MM.1S (cell line): ENCODE measurements around the gene NYAP2.

ENCODE experiments used
- DNase-seq: peaks from one replicate; pipeline ENCODE4 v3.0.0-alpha.2; 2015
- H2AFZ ChIP-seq: fragments of 300-600 bp; sonication (generic); 2 replicates; pipeline ENCODE4 v1.6.0; 2016; ENCODE audit warnings: antibody characterized with exemption, low read length
- H3F3A ChIP-seq: fragments of 300-600 bp; sonication (generic); 2 replicates; pipeline ENCODE4 v1.6.1; 2016; ENCODE audit warnings: mild to moderate bottlenecking, antibody characterized with exemption, low read length, moderate library complexity, mixed read lengths; ENCODE audit not compliant: insufficient read depth
- H3K27ac ChIP-seq: fragments of 300-600 bp; sonication (generic); 2 replicates; pipeline ENCODE4 v1.5.1; 2016; ENCODE audit warnings: mild to moderate bottlenecking, low read length
- H3K27me3 ChIP-seq: fragments of 300-600 bp; sonication (generic); replicated peaks from 2 replicates; pipeline ENCODE4 v1.6.0; 2016; ENCODE audit warnings: low read length; ENCODE audit not compliant: insufficient read depth
- H3K36me3 ChIP-seq: fragments of 300-600 bp; sonication (generic); replicated peaks from 2 replicates; pipeline ENCODE4 v1.6.1; 2016; ENCODE audit warnings: mild to moderate bottlenecking, low read length, mixed read lengths; ENCODE audit not compliant: insufficient read depth
- H3K4me1 ChIP-seq: fragments of 300-600 bp; sonication (generic); 2 replicates; pipeline ENCODE4 v1.6.1; 2016; ENCODE audit warnings: low read length, mixed read lengths
- H3K4me2 ChIP-seq: fragments of 300-600 bp; sonication (generic); 2 replicates; pipeline ENCODE4 v1.6.0; 2016; ENCODE audit warnings: low read depth, low read length
- H3K4me3 ChIP-seq: fragments of 300-600 bp; sonication (generic); 2 replicates; pipeline ENCODE4 v1.5.1; 2016; ENCODE audit warnings: low read length, mixed read lengths
- H3K79me2 ChIP-seq: fragments of 300-600 bp; sonication (generic); 2 replicates; pipeline ENCODE4 v1.6.1; 2016; ENCODE audit warnings: mixed run types, low read length, mixed read lengths
- H3K9ac ChIP-seq: fragments of 300-600 bp; sonication (generic); 2 replicates; pipeline ENCODE4 v1.6.1; 2016; ENCODE audit warnings: low read length, mixed read lengths
- H3K9me2 ChIP-seq: fragments of 300-600 bp; sonication (generic); replicated peaks from 2 replicates; pipeline ENCODE4 v1.6.1; 2016; ENCODE audit warnings: mild to moderate bottlenecking, low read length, mixed read lengths; ENCODE audit not compliant: insufficient read depth
- H3K9me3 ChIP-seq: fragments of 300-600 bp; sonication (generic); replicated peaks from 2 replicates; pipeline ENCODE4 v1.6.1; 2016; ENCODE audit warnings: mild to moderate bottlenecking, low read length, mixed read lengths; ENCODE audit not compliant: insufficient read depth
- H4K20me1 ChIP-seq: fragments of 300-600 bp; sonication (generic); 2 replicates; pipeline ENCODE4 v1.6.1; 2016; ENCODE audit warnings: mild to moderate bottlenecking, low read length, moderate library complexity, mixed read lengths; ENCODE audit not compliant: insufficient read depth
- CTCF ChIP-seq: fragments of 300-600 bp; sonication (generic); IDR thresholded peaks from 2 replicates; pipeline ENCODE4 v1.5.1; 2016; ENCODE audit warnings: antibody characterized with exemption, low read length, mixed read lengths
- EZH2 ChIP-seq: fragments of 300-600 bp; sonication (generic); optimal IDR thresholded peaks from 2 replicates; pipeline ENCODE3; 2017; ENCODE audit warnings: low read depth, mild to moderate bottlenecking, antibody characterized with exemption, low read length, mixed read lengths
- EZH2phosphoT487 ChIP-seq: fragments of 300-600 bp; sonication (generic); IDR thresholded peaks from 2 replicates; pipeline ENCODE4 v1.6.1; 2018; ENCODE audit warnings: antibody characterized with exemption, low read length

NYAP2 gene

DNA sequence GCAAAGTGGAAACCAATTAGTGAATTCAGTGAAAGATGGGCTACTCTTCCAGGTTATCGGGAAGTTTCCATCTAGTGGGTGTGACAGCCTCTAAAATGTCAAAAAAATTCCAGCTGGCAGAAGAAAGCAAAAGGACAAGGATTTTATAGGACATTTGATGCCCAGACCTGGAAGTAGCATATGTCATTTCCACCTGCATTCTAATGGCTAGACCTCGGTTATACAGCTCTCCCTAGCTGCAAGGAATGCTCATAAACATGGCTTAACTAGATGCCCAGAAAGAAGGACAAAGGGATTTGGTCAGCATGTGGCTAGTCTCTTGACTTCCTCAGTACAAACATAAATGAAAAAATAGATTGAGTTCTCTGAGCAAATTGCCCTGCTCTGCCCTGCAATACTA lies 215.4 kb downstream of the NYAP2 start:
- no peaks in the 10 kb centered on the region for H3K4me1 ChIP-seq
- no peak overlapping the region for H3K9ac ChIP-seq
- no peaks in the 10 kb centered on the region for H3K9me3 ChIP-seq
- H3K9me2 ChIP-seq, result no peaks in the 10 kb centered on the region
- no peak overlapping the region for H2AFZ ChIP-seq
- H4K20me1 ChIP-seq, result no peaks in the 10 kb centered on the region
- no peak overlapping the region for H3K27ac ChIP-seq
- no peaks in the 10 kb centered on the region for H3K36me3 ChIP-seq
- no peak for DNase-seq
- H3F3A ChIP-seq, result no peaks in the 10 kb centered on the region
- no peak overlapping the region for H3K4me3 ChIP-seq
- TF ChIP-seq CTCF, result no peak
- TF ChIP-seq EZH2, result no peak
- TF ChIP-seq EZH2phosphoT487, result no peak
- no peak overlapping the region for H3K4me2 ChIP-seq
- H3K27me3 ChIP-seq, result no peaks in the 10 kb centered on the region
- H3K79me2 ChIP-seq, result no peaks in the 10 kb centered on the region

DNA sequence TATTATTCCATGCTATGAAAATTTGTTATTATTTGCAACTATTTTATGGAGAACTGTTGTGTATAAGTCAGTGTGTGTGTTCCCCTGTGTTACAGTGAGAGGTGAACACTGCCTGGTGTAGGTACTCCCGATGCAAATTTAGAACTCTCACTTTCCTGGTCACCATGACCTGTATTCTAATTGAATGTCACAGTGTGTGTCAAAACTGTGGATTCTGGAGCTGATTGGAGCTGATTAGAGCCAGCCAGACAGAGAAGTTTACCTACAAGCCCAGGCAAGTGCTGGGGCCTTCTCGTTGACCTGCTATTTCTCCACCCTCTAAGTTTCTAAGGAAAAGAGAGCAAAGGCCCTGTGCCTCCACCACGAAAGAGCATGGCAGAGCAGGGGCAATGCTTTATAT lies 216.0 kb downstream of the NYAP2 start:
- H3K9me2 ChIP-seq, result no peaks in the 10 kb centered on the region
- H3K79me2 ChIP-seq, result no peaks in the 10 kb centered on the region
- no peak overlapping the region for H3K27ac ChIP-seq
- H3K4me1 ChIP-seq, result no peaks in the 10 kb centered on the region
- H3K9me3 ChIP-seq, result no peaks in the 10 kb centered on the region
- no peaks in the 10 kb centered on the region for H3K27me3 ChIP-seq
- TF ChIP-seq EZH2phosphoT487 (no peak), CTCF (no peak), EZH2 (no peak)
- no peak overlapping the region for H2AFZ ChIP-seq
- H3K4me3 ChIP-seq, result no peak overlapping the region
- no peaks in the 10 kb centered on the region for H3K36me3 ChIP-seq
- H3K9ac ChIP-seq, result no peak overlapping the region
- no peak overlapping the region for H3K4me2 ChIP-seq
- no peaks in the 10 kb centered on the region for H3F3A ChIP-seq
- H4K20me1 ChIP-seq, result no peaks in the 10 kb centered on the region
- DNase-seq, result no peak

- Histone ChIP-seq H3K9me2 (no peaks in the 10 kb centered on the region), H3F3A (no peaks in the 10 kb centered on the region), H3K36me3 (no peaks in the 10 kb centered on the region), H3K4me3 (no peak overlapping the region), H3K27me3 (no peaks in the 10 kb centered on the region), H3K27ac (no peak overlapping the region), H3K4me2 (no peak overlapping the region), H3K4me1 (no peaks in the 10 kb centered on the region), H3K9me3 (no peaks in the 10 kb centered on the region), H3K79me2 (no peaks in the 10 kb centered on the region), H2AFZ (no peak overlapping the region), H4K20me1 (no peaks in the 10 kb centered on the region), H3K9ac (no peak overlapping the region)
- TF ChIP-seq CTCF (no peak), EZH2phosphoT487 (no peak), EZH2 (no peak)
- DNase-seq, result no peak
These were observed 216.9 kb downstream of the NYAP2 start for GRCh38 chr2:225616372-225616771.
